HG03108 (cell line): ENCODE data around the gene ARHGEF39.
A peak's percentile ranks its signal among the peaks of the same experiment; 100 is the strongest.
"Not testable (repeated sequence)": the region's sequence is repeated elsewhere in the genome, so short reads cannot be mapped to it uniquely, and the experiment has no call there.

Experiments used
- ATAC-seq: cut with Tn5 transposase; IDR thresholded peaks from one replicate; pipeline ENCODE4 v1.9.1; 2021; ENCODE audit warnings: moderate library complexity; ENCODE audit not compliant: unreplicated experiment

ARHGEF39 gene

DNA sequence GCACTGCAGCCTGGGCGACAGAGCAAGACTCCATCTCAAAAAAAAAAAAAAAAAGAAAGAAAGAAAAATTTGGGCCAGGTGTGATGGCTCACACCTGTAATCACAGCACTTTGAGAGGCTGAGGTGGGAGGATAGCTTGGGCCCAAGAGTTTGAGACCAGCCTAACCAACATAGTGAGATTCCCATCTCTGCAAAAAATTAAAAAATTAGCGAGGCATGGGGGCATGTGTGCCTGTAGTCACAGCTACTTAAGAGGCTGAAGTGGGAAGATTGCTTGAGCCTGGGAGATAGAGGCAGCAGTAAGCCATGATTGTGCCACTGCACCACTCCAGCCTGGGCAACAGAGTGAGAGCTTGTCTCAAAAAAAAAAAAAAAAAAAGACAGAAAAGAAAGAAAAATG lies 11.4 kb downstream of the ARHGEF39 start:
- no peak for ATAC-seq

DNA sequence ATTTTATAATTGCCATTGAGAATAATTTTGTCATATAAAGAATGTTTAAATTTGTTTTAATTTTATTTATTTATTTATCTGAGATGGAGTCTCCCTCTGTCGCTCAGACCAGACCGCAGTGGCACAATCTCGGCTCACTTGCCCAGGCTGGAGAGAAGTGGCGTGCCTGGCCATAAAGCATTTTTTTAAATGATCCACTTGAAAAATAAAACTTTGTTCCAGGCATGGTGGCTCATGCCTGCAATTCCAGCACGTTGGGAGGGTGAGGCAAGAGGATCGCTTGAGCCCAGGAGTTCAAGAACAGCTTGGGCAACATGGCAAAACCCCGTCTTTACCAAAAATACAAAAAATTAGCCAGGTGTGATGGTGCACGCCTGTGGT lies 12.2 kb downstream of the ARHGEF39 start:
- no peak for ATAC-seq

DNA sequence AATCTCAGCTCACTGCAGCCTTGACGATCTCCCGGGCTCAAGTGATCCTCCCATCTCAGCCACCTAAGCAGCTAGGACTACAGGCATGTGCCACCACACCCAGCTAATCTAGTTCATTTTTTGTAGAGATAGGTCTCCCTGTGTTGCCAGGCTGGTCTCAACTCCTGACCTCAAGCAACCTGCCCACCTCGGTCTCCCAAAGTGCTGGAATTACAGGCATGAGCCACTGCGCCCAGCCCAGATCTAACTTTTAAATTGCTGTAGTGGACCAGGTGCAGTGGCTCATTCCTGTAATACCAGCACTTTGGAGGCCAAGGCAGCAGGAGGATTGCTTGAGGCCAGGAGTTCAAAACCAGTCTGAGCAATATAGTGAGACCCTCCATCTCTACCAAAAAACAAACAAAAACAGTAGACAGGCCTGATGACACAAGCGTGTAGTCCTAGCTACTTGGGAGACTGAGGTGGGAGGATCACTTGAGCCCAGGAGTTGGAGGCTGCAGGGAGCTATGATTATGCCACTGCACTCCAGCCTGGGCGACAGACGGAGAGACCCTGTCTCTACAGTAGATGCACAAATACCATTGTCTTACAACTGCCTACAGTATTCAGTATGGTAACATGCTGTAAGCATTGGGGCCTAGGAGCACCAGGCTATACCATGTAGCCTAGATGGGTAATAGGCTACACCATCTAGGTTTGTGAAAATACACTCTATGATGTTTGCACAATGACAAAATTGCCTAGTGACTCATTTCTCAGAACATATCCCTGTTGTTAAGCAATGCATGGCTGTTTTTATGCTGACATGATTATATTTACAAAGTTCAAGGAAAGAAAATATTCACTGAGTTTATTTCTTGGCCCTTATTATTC lies 12.8 kb downstream of the ARHGEF39 start:
- ATAC-seq = no peak

DNA sequence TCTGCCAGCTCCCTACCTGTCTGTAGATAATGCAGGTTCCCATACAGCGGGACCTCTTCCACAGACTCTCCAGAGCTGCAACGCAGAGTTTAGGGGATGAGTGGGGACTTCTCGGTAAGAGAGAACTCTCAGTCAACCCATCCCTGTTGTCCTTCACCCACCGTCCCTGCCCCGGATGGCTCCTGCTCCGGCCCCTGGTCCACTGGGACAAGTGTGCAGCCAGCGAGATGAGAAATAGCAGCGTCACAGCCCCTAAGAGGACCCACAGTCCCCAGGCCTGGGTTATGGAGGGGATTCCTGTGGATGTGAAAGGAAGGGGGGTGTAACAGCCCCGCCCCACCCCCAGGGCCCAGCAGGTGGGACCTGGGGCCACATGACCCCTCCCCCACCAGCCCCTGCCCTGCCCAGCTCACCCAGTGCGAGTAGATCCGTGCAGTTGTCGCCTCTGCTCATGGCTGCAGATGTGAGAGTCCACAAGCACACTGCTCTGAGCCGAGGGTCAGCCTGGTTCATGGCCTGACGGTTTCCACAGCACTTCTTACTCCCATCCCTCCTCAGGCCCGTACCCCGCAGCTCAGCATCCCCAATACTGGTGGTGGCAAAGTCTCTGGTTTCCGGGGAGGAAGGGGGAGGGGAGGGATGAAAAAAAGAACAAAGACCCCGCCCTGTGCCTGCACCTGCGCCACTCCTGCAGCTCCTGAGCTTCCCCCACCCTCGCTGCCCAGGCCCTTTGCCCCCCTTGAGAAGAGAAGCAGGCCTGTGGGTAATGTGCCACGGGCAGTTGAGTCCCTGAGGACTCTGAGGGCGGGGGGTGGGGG lies 14.4 kb downstream of the ARHGEF39 start, which contains the start of gene SIT1:
TSS of gene SIT1 (minus strand) at position 591 of the 818 bp plus-strand sequence. CDS start at position 513, 78 bp downstream.
- no peak for ATAC-seq

DNA sequence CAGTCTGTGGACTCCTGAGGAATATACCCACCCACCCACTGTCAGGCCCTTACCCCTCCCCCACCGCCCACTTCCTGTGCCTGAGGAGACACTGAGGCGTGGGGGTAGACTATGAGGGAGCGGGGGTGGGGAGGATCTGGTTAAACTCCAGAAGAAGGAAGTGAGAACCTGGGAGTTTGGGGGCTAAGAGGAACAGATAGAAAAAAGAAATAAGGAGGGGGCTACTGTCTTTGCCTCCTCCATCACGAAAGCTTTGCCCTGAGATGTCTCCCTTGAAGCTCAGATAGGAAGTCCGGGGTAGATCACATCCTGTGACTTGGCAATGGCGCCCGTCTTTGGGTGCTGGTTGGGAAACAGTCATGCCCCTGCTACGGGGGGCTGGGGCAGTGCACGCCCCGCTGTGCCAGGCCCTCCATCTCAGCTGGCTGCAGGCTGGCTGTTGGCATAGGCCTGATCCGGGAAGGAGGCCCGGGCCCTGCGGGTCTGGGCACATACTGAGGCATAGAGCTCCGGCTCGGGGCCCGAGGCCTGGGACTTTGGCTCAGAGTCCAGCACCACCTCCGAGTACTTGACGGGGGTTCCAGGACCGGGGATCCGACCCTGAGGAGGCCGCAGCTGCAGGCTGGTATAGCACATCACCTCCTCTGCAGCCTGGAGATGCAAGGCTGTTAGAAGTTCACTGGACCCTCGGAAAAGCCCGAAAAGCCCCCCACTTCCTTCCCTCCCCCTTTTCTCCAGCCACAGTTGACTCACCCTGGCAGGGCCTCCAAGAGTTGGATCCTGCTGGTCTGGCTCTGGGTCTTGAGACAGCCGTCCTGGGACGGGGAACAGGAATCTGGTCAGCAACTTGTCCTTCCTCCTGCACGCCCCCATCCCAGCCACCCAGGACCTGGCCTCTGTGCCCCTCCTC lies 15.3 kb downstream of the ARHGEF39 start:
- no peak for ATAC-seq

DNA sequence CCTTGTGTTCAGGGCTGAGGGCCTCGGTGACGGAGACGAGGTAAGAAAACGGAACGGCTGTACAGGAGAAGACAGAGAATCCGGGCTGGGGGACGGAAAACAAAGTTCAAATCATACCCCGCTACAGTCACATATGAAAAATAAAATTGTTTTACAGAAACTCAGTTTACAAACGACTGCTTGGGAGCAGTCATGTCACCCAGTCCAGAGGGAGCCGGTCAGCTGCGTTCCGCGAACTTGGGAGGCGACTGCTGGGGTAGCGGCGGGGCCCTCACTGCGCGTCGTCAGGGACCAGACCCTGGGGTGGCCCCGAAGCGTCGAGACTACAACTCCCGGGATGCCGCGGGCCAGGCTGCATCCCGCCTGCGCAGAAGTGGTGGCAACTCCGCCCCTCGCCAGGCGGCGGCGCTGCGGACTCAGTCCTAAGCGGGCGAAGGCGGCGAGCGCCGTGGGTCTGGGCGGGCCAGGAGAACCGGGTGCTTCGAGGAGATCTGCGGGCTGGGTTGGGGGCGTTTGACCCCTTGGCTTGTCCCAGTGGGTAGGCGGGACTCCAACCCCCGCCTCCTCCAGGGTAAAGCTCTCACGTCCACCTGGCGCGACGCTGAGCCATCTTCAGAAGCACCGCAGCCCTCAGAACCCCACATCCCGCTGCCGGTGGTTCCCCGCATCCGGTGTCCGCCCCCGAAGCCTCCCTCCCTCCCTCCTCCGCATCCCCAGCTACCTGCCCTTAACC lies 18.3 kb downstream of the ARHGEF39 start:
- ATAC-seq = peak; percentile 83

DNA sequence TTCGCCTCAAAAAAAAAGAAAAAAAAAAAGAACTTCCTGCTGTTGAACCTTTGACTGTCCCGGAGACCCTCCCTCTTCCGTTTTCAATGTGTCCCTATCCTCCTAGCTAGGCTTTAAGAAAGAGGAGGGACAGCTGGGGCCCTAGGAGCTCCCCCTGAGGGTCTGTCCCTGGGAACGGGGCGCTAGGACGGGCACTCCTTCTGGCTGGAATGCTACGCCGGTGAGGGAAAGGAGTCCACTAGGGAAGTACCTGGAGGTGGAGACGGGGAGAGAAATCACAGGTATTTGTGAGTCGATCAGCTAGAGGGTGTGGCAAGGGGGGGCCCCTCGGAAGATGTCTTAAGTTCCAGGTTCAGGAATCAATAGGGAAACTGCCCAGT lies 18.9 kb downstream of the ARHGEF39 start:
- ATAC-seq = peak; percentile 0

DNA sequence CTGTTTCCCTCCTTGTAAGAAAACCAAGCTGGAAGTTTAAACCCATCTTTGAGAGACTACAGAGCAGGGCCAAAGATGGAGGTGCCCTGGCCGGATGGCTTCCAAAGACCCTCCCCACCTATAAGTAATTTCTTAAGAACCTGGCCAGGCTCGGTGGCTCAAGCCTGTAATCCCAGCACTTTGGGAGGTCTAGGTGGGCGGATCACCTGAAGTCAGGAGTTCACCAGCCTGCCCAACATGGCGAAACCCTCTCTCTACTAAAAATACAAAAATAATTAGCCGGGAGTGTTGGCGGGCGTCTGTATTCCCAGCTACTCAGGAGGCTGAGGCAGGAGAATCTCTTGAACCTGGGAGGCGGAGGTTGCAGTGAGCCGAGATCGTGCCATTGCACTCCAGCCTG lies 19.3 kb downstream of the ARHGEF39 start:
- not testable (repeated sequence) for ATAC-seq

DNA sequence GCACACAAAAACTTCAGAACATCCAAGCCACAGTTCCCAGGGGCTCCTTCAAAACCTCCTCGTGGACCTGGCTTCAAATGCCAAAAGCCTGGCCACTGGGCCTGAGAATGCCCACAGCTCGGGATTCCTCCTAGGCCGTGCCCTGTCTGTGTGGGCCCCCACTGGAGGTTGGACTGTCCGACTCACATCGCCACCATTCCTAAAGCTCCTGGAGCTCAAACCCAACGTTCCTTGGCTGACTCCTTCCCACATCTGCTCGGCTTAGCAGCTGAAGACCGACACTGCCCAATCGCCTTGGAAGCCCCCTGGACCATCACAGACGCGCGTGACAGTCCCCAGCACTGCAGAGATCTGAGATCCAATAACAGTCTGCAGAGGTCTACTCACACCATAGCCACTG lies 21.9 kb downstream of the ARHGEF39 start:
- no peak for ATAC-seq

DNA sequence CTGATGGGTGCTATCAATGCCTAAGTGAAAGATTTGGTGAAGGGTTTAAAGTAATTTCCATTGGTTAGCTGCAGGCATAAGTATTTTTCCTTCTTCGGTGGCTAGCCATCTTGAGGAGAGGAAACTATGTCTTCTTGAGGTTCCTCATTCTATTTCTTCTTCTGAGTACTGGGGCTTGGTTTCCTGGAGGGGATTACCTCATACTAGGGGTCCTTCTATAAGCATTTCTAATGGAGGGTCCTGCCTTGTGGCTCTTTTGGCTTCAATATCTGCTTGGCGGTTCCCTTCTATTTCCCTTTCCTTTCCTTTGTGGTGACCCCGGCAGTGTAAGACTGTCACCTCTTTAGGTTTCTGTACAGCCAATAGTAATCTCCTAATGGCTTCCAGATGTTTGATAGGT lies 23.5 kb downstream of the ARHGEF39 start:
- not testable (repeated sequence) for ATAC-seq

DNA sequence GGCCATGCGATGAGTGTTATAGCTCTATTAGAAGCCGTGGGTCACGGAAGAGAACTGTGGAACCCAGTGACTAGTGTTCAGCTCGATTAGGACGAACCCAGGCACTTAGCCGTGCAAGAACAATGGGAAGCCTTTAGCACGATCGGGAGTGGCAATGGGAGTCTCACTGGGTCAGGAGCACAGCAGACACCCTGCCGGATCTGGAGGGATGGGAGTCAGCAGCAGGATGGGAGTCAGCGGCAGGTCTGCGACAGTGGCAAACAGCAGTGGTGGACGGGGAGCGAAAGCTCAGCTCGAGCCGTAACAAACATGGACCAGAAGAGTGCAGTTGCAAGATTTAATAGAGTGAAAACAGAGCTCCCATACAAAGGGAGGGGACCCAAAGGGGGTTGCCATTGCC lies 24.6 kb downstream of the ARHGEF39 start:
- ATAC-seq = not testable (repeated sequence)

DNA sequence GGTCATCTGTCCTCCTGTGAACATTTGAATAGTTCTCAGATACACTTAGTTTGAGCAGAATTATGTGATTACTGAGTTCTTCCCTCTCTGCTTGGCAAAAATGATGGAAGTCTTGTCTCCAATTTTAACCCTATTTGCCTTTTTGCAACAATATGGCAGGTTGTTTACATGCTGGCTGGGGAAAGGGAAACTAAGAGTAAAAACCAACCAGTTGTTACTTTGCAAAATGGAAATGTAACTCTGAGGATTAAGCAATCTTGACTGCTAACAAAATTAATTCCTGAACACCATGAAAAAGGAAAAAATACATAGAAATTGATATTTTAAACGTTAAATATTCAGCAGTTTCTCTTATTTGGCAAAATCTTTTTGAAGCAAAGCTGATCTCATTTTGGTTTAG lies 25.4 kb downstream of the ARHGEF39 start:
- no peak for ATAC-seq

DNA sequence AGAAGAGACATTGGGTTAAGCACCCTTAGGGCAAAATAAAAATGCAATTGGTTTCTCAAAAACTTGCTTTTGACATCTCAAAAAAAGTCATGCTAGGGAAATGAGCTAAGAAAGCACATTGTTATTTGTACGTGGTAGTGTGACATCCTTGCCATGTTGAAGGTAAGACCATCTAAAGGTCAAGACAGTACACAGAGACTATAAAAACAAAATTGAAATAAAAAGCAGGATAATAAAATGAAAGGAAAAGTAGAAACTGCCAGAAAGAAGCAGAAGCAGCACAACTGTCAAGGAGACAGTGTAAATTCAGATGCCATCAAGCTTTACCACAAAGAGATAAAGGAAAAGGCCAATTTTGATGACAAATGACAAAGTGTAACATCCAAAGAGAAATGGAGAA lies 25.8 kb downstream of the ARHGEF39 start:
- not testable (repeated sequence) for ATAC-seq

DNA sequence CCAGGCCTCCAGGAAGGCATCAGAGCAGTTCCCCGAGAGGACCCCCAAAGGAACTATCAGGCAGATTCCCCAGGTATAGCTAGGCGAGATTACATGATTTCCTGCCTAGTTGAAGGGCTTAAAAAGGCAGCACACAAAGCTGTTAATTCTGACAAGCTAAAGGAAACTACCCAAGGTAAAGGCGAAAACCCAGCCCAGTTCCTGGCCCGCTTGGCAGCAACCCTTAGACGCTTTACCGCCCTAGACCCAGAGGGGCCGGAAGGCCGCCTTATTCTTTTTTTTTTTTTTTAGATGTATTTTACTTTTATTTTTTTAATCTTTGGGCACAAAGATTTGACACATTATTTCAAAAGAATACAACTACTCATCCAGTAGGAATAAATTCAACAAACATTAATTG lies 26.2 kb downstream of the ARHGEF39 start:
- ATAC-seq = not testable (repeated sequence)

DNA sequence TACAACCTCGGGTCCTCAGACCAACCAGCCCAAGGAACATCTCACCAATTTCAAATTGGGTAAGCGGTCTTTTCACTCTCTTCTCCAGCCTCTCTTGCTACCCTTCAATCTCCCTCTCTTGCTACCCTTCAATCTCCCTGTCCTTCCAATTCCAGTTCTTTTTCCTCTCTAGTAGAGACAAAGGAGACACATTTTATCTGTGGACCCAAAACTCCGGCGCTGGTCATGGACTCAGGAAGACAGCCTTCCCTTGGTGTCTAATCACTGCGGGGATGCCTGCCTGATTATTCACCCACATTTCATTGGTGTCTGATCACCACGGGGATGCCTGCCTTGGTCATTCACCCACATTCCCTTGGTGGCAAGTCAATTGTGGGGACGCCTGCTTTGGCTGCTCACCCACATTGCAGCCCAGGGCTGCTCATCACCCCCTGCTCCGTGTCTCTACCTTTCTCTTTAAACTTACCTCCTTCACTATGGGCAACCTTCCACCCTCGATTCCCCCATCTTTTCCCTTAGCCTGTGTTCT lies 27.5 kb downstream of the ARHGEF39 start:
- not testable (repeated sequence) for ATAC-seq

DNA sequence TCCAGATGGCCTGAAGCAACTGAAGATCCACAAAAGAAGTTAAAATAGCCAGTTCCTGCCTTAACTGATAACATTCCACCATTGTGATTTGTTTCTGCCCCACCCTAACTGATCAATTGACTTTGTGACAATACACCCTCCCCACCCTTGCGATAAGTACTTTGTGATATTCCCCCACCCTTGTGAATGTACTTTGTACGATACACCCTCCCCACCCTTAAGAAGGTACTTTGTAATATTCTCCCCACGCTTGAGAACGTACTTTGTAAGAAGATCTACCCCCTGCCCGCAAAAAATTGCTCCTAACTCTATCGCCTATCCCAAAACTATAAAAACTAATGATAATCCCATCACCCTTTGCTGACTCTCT lies 28.1 kb downstream of the ARHGEF39 start:
- ATAC-seq = not testable (repeated sequence)

DNA sequence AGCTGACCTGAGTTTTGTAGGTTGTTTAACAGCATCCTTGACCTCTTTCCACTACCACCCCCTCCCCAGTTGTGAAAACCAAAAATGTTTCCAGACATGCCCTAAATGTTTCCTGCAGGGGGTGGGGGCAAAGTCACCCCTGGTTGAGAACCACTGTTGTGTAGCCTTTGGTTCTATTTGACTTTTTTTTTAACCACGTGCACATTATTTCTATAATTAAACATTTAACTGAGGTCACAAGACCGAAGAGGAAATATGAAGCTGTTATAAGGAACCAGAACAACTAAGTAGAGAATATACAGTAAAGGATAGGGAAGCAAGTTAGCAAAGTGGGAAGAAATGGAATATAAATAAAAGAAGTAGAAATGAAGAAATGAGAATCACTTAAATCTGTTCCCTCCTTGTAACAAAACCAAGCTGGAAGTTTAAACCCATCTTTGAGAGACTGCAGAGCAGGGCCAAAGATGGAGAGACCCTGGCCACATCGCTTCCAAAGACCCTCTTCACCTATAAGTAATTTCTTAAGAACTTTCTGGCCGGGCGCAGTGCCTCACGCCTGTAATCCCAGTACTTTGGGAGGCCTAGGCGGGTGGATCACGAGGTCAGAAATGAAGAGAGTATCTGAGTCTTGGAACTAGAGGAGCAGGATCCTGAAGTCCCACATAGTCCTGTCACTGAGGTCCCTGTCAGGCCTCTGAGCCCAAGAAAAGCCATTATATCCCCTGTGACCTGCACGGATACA lies 28.7 kb downstream of the ARHGEF39 start:
- ATAC-seq = no peak

DNA sequence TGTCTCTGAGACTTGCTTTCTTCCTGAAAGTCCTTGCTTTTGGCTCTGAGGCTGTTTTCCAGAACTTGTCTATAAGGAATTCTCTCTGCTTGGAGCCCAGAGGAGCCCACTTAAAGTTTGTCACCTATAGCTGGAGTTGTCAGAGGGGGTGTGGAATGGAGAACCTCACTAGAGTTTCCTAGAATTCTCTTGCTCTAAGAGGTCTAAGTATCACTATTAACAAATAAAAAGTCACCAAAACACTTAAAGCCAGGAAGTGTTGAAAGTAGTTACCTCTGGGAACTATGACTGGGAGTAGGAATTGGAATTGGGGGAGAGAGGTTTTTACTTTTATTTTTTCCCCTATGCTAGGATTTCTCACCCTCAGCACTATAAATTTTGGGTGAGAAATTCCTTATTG lies 29.3 kb downstream of the ARHGEF39 start:
- no peak for ATAC-seq

DNA sequence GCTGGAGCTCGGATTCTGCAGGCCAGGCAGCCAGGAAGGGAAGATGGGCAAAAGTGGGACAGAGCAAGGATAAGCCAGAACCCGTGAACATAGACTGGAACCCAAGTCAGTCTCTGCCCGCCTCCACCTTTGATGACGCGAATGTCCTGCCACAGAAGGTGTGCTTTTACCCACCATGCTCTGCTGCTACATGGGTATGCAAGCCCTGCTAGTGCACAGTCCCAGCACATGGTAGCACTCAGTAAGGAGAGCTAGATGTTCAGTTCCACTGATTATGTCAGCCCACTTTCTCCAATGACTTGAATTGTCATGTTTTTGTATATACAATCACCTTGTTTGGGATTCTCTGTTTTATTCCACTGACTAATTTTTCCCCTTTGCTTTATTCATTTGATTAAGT lies 35.4 kb downstream of the ARHGEF39 start:
- ATAC-seq = no peak
